GM19395 (cell line): ENCODE data around the gene ACAP3.
A peak's percentile ranks its signal among the peaks of the same experiment; 100 is the strongest.

Source experiments
- ATAC-seq: cut with Tn5 transposase; IDR thresholded peaks from one replicate; pipeline ENCODE4 v1.9.1; 2021; ENCODE audit warnings: mild to moderate bottlenecking, moderate library complexity; ENCODE audit not compliant: unreplicated experiment

The ACAP3 gene

GRCh38 chr1:1332031-1332755, 24.5 kb upstream of the ACAP3 start:
- no peak for ATAC-seq

- no peak for ATAC-seq
Measured at GRCh38 chr1:1331068-1331965, 23.6 kb upstream of the ACAP3 start, which contains the start of gene TAS1R3. TAS1R3 (plus strand) TSS chr1:1331280; CDS start chr1:1331346, 66 bp downstream.

GRCh38 chr1:1330366-1331067, 22.8 kb upstream of the ACAP3 start:
- no peak for ATAC-seq

- no peak for ATAC-seq
Measured at GRCh38 chr1:1329304-1330210, 21.8 kb upstream of the ACAP3 start.

- no peak for ATAC-seq
Measured at GRCh38 chr1:1328254-1328653, 20.5 kb upstream of the ACAP3 start.

- ATAC-seq, result no peak
Measured at GRCh38 chr1:1327291-1327690, 19.6 kb upstream of the ACAP3 start.

GRCh38 chr1:1326075-1326605, 18.4 kb upstream of the ACAP3 start:
- ATAC-seq, result no peak

- no peak for ATAC-seq
Measured at GRCh38 chr1:1325288-1326074, 17.8 kb upstream of the ACAP3 start.

GRCh38 chr1:1324524-1325287, 17.0 kb upstream of the ACAP3 start, which contains the start of the genes CPTP and INTS11:
CPTP (plus strand) TSS chr1:1324802; CDS start chr1:1326911, 2,109 bp downstream.
INTS11 (minus strand) TSS chr1:1324660; CDS start chr1:1324608, 52 bp downstream.
- ATAC-seq, result peak; percentile 71

- peak; percentile 30 for ATAC-seq
Measured at GRCh38 chr1:1324084-1324523, 16.4 kb upstream of the ACAP3 start.

GRCh38 chr1:1322952-1323351, 15.2 kb upstream of the ACAP3 start:
- ATAC-seq, result no peak

GRCh38 chr1:1322418-1322817, 14.7 kb upstream of the ACAP3 start:
- no peak for ATAC-seq

- ATAC-seq, result no peak
Measured at GRCh38 chr1:1321477-1321876, 13.7 kb upstream of the ACAP3 start.

GRCh38 chr1:1320666-1321448, 13.1 kb upstream of the ACAP3 start:
- ATAC-seq, result no peak

- ATAC-seq, result no peak
Measured at GRCh38 chr1:1319646-1319941, 11.9 kb upstream of the ACAP3 start.

- ATAC-seq, result no peak
Measured at GRCh38 chr1:1318777-1319645, 11.3 kb upstream of the ACAP3 start.
